Osteocyte (in vitro differentiated cells): ENCODE data around the gene OBI1. TPM values are rescaled to one million over a fixed set of nuclear protein-coding genes. Genes with fewer than 3 reads are reported as not detected.

ENCODE experiments used
- DNase-seq: peaks from one replicate; pipeline ENCODE4 v3.0.0; 2021; ENCODE audit warnings: mixed read lengths; ENCODE audit not compliant: unreplicated experiment; ENCODE audit errors: extremely low spot score
- H3K27ac Mint-ChIP-seq: one replicate; pipeline ENCODE4 v1.8.0; 2021; ENCODE audit warnings: mild to moderate bottlenecking, mixed read lengths; ENCODE audit not compliant: unreplicated experiment
- H3K27me3 Mint-ChIP-seq: one replicate; pipeline ENCODE4 v1.8.0; 2021; ENCODE audit warnings: mixed read lengths; ENCODE audit not compliant: unreplicated experiment
- H3K36me3 Mint-ChIP-seq: one replicate; pipeline ENCODE4 v1.8.0; 2021; ENCODE audit warnings: mixed read lengths; ENCODE audit not compliant: unreplicated experiment
- H3K4me1 Mint-ChIP-seq: one replicate; pipeline ENCODE4 v1.8.0; 2021; ENCODE audit warnings: mixed read lengths; ENCODE audit not compliant: unreplicated experiment
- H3K4me3 Mint-ChIP-seq: one replicate; pipeline ENCODE4 v1.8.0; 2021; ENCODE audit warnings: mild to moderate bottlenecking, moderate library complexity, mixed read lengths; ENCODE audit not compliant: unreplicated experiment
- H3K9me3 Mint-ChIP-seq: one replicate; pipeline ENCODE4 v1.8.0; 2021; ENCODE audit warnings: mixed read lengths; ENCODE audit not compliant: unreplicated experiment
- total RNA-seq: library from RNA; stranded (reverse); gene quantifications from 2 replicates; pipeline ENCODE4 v1.2.1, GENCODE V29; 2021
- TF ChIP-seq, protein P1 (sequence below): fragments of 200-600 bp; sonication (generic); IDR thresholded peaks from 2 replicates; pipeline ENCODE4 v1.5.0; 2021; ENCODE audit warnings: antibody characterized with exemption, mild to moderate bottlenecking, moderate library complexity

Gene OBI1
- total RNA-seq, 1 donor from 2014 or later, result 10.5 TPM

- peaks cover 29% of the 10 kb centered on the region for H3K4me1 Mint-ChIP-seq
- TF ChIP-seq, protein P1, sequence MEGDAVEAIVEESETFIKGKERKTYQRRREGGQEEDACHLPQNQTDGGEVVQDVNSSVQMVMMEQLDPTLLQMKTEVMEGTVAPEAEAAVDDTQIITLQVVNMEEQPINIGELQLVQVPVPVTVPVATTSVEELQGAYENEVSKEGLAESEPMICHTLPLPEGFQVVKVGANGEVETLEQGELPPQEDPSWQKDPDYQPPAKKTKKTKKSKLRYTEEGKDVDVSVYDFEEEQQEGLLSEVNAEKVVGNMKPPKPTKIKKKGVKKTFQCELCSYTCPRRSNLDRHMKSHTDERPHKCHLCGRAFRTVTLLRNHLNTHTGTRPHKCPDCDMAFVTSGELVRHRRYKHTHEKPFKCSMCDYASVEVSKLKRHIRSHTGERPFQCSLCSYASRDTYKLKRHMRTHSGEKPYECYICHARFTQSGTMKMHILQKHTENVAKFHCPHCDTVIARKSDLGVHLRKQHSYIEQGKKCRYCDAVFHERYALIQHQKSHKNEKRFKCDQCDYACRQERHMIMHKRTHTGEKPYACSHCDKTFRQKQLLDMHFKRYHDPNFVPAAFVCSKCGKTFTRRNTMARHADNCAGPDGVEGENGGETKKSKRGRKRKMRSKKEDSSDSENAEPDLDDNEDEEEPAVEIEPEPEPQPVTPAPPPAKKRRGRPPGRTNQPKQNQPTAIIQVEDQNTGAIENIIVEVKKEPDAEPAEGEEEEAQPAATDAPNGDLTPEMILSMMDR, result no peak
- DNase-seq, result no peak
- H3K36me3 Mint-ChIP-seq, result no peaks in the 10 kb centered on the region
- no peak overlapping the region for H3K27ac Mint-ChIP-seq
- peaks cover 89% of the 10 kb centered on the region for H3K27me3 Mint-ChIP-seq
- peaks cover 6% of the 10 kb centered on the region for H3K9me3 Mint-ChIP-seq
- H3K4me3 Mint-ChIP-seq, result no peak overlapping the region
These were observed 58.6 kb downstream of the OBI1 start for GRCh38 chr13:78600280-78600883.

- Mint-ChIP-seq H3K27me3 (peaks cover 89% of the 10 kb centered on the region), H3K4me3 (no peak overlapping the region), H3K27ac (no peak overlapping the region), H3K36me3 (no peaks in the 10 kb centered on the region), H3K4me1 (peaks cover 31% of the 10 kb centered on the region), H3K9me3 (peaks cover 6% of the 10 kb centered on the region)
- TF ChIP-seq, protein P1, result no peak
- no peak for DNase-seq
These were observed 59.2 kb downstream of the OBI1 start for GRCh38 chr13:78599645-78600279.

DNA sequence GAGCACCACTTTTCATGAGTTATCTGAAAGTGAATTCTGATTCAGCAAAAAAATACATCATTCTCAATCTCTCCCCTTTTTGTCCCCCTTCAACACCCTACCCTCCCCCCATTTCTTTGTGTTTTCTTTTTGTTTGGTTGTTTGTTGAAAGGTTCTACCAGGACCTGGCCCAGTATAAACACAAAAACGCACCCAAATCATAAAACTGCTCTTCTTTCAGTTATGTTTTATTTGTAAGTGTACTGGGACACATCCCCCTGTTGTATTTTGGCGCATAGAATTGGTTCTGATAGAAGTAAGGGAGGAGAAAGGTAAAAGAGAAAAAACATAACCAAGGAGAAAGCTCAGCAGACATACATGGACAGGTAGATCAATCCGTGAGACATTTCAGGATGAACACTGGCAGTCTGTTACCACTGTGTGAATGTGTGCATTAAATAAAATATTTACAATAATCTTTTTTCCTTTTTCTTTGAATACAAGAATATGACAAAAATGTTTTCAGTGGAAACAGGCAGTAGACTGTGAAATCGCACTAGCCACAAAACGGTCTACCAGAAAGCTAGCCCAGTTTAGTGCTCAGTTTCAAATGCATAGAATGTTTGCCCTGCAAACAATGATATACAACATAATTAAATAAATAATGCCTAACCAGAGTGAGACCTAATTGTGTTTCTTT is 59.9 kb downstream of the OBI1 start:
- Mint-ChIP-seq H3K4me1 (peaks cover 29% of the 10 kb centered on the region), H3K9me3 (peaks cover 6% of the 10 kb centered on the region), H3K27ac (no peak overlapping the region), H3K36me3 (no peaks in the 10 kb centered on the region), H3K27me3 (peaks cover 89% of the 10 kb centered on the region), H3K4me3 (no peak overlapping the region)
- TF ChIP-seq, protein P1, result no peak
- DNase-seq, result no peak

DNA sequence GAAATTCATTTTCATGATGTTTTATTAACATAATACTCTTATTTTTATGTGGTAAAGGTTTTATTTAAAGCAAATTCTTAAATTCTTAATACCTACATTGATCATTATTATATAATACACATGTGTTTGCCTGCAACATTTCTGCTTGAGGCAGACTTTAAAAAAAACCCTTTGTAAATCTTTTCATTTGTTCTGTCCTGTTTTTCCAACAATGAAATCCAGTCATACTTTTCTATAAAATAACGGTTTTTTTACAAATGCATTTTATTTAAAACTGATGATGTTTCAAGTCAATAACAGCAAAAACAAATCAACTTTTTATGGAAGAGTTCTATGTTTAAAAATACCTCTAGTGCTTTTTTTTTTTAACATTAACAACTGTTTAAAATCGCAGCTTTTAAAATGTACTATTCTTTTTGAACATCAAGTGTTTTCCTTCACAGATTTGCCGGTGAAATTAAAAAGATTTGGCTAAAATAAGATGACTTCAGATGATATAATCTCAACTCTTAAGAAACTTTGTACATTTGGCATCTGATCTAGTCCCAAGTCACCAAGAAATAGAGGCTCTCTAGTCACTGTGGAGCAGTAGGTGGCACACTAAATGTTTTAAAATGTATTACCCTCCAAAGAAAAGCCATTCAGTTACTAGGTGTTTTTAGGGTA is 60.7 kb downstream of the OBI1 start:
- peaks cover 27% of the 10 kb centered on the region for H3K4me1 Mint-ChIP-seq
- DNase-seq, result no peak
- H3K36me3 Mint-ChIP-seq, result no peaks in the 10 kb centered on the region
- TF ChIP-seq, protein P1, result no peak
- no peak overlapping the region for H3K4me3 Mint-ChIP-seq
- peaks cover 6% of the 10 kb centered on the region for H3K9me3 Mint-ChIP-seq
- peaks cover 89% of the 10 kb centered on the region for H3K27me3 Mint-ChIP-seq
- no peak overlapping the region for H3K27ac Mint-ChIP-seq

GRCh38 chr13:78597602-78597932 is 61.4 kb downstream of the OBI1 start:
- TF ChIP-seq, protein P1, result no peak
- no peaks in the 10 kb centered on the region for H3K36me3 Mint-ChIP-seq
- peaks cover 92% of the 10 kb centered on the region for H3K27me3 Mint-ChIP-seq
- H3K4me1 Mint-ChIP-seq, result peaks cover 23% of the 10 kb centered on the region
- no peak for DNase-seq
- peaks cover 6% of the 10 kb centered on the region for H3K9me3 Mint-ChIP-seq
- no peak overlapping the region for H3K27ac Mint-ChIP-seq
- H3K4me3 Mint-ChIP-seq, result no peak overlapping the region
